ENCODE results near the gene CFAP68. TPM values are rescaled to one million over a fixed set of nuclear protein-coding genes. Genes with fewer than 3 reads are reported as not detected.

The CFAP68 gene, protein sequence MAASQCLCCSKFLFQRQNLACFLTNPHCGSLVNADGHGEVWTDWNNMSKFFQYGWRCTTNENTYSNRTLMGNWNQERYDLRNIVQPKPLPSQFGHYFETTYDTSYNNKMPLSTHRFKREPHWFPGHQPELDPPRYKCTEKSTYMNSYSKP
- total RNA-seq = 19.3 and 24.9 TPM in 2 replicates

DNA sequence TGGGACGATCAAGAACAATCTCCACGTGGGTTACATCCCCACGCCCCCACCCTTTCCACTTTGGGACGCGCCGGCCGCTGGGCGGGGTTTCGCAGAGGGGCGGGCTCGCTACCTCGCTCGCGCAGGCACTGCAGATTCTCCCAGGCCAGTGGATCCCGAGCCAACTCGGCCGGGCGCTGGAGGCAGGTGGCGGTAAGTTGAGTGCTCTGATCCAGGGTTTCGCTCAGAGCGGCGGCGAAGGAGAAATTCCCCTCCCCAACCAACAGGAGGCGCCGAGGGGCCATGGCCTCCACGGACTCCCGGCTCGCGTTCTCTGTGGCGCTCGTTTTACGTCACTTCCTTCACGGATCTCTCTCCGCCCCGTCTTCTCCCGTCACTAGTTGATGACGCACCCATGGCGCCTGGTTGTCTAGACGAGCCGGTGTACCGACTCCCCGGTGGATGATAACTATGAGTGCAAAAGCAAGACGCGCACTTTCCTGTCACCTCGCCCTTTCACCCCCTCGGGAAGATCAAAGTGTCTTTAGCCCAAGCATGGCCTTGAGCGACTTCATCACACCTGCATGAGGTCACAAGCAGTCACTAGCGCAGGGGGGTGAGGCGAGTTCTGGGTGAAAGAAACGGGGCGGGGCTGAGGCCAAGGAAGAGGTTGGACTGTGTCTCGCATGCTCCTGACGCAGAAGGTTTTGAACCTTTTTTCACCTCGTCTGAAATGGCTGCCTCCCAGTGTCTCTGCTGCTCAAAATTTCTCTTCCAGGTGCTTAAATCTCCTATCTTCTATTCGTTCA lies at the start of gene CFAP68, which contains the start of gene FDXACB1:
Gene CFAP68 (plus strand): TSS at position 693 of the 788 bp plus-strand sequence. CDS start 20 bp downstream, at position 713.
Gene FDXACB1 (minus strand): TSS at position 317 of the 788 bp plus-strand sequence. CDS start 33 bp downstream, at position 284.

GRCh38 chr11:111870886-111871692 lies 8.3 kb upstream of the CFAP68 start, which contains the start of gene ALG9:
ALG9 (minus strand) TSS chr11:111871581; CDS start chr11:111871482, 99 bp downstream.

GRCh38 chr11:111911563-111912401 lies 32.4 kb downstream of the CFAP68 start, which contains the start of gene CRYAB:
CRYAB (minus strand) TSS chr11:111911770; CDS start chr11:111911724, 46 bp downstream.

GRCh38 chr11:111912535-111912934 lies 33.2 kb downstream of the CFAP68 start, which contains the start of gene HSPB2:
HSPB2 (plus strand) TSS chr11:111912734; CDS start chr11:111912830, 96 bp downstream.

DNA sequence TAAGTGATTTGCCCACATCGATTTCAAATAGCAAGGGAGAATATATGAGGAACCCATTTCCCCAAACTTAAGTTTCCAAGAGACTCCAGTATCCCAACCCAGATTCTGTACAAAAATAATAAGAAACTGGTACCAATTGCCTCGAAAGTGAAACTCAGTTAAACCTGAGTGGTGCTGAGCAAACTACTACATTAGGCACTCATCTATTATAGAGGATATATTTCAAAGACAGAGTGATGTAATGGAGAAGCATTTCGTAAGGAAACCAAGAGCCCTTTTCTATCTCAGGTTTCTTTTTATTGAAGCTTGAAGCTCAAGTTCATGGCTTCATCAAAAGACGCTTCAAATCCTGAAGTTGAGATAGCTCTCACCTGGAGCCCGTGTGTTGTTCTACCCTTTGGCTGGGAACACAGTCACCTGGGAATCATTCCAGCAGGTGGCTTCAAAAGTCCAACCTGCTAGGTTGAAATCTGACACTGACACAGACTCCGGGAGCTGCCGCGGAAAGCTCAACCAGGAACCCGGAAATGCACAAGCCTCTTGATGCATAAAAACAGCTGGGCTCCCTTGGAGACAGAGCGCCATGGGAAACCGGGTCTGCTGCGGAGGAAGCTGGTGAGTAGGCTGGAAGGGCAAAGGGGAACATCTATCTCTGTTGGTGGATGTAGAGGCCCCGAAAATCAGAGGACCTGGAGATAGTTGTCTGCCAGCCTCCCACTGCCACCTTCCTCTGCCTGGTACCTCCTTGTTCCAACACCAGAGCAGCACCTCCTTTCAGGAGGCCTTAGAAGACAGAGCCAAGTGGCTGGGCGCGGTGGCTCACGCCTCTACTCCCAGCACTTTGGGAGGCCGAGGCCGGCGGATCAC lies 39.3 kb downstream of the CFAP68 start, which contains the start of gene C11orf52:
Gene C11orf52 (plus strand): TSS at position 524 of the 867 bp plus-strand sequence. CDS start 60 bp downstream, at position 584.

Other genes starting within 250 kb of the CFAP68 start
- 6.2 and 12.4 TPM in 2 replicates for gene PPP2R1B, start 113.2 kb upstream of the CFAP68 start, total RNA-seq
- 13.5 and 18.2 TPM in 2 replicates for gene ALG9, start 8.0 kb upstream of the CFAP68 start, total RNA-seq
- 1.5 and 2.5 TPM in 2 replicates for gene FDXACB1, start 376 bp upstream of the CFAP68 start, total RNA-seq
- gene CRYAB, start 32.2 kb downstream of the CFAP68 start, total RNA-seq = 53.4 and 56.3 TPM in 2 replicates
- gene HSPB2, start 33.2 kb downstream of the CFAP68 start, total RNA-seq = 0.94 and 2.0 TPM in 2 replicates
- 1.4 and 2.2 TPM in 2 replicates for gene C11orf52, start 39.4 kb downstream of the CFAP68 start, total RNA-seq
- gene DIXDC1, start 57.8 kb downstream of the CFAP68 start, total RNA-seq = 15.8 and 16.3 TPM in 2 replicates
- 14.0 and 15.3 TPM in 2 replicates for gene DLAT, start 145.9 kb downstream of the CFAP68 start, total RNA-seq
- gene PIH1D2, start 194.5 kb downstream of the CFAP68 start, total RNA-seq = 0.87 and 1.8 TPM in 2 replicates
- 13.3 and 18.9 TPM in 2 replicates for gene NKAPD1, start 194.8 kb downstream of the CFAP68 start, total RNA-seq
- gene TIMM8B, start 207.2 kb downstream of the CFAP68 start, total RNA-seq = 35.3 and 36.7 TPM in 2 replicates
- 88.9 and 89.9 TPM in 2 replicates for gene SDHD, start 207.3 kb downstream of the CFAP68 start, total RNA-seq